SW480 (cell line): ENCODE measurements around the gene SNRPB.
A peak's percentile ranks its signal among the peaks of the same experiment; 100 is the strongest.

Source experiments
- DNase-seq: peaks from one replicate; pipeline ENCODE4 v3.0.0-alpha.2; 2016; ENCODE audit warnings: low spot score

The SNRPB gene

DNA sequence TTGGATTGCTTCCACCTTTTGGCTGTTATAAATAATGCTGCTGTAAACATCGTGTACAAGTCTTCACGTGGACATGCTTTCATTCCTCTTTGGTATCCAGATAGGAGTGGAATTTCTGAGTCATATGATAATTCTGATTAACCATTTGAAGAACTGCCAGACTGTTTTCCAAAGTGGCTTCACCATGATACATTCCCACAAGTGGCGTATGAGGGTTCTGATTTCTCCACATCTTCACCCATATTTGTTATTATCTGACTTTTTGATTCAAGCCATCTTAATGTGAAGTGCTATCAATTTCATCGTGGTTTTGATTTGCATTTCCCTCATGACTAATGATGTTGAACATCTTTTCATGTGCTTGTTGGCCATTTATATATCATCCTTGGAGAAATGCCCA lies 2.9 kb upstream of the SNRPB start:
- no peak for DNase-seq

DNA sequence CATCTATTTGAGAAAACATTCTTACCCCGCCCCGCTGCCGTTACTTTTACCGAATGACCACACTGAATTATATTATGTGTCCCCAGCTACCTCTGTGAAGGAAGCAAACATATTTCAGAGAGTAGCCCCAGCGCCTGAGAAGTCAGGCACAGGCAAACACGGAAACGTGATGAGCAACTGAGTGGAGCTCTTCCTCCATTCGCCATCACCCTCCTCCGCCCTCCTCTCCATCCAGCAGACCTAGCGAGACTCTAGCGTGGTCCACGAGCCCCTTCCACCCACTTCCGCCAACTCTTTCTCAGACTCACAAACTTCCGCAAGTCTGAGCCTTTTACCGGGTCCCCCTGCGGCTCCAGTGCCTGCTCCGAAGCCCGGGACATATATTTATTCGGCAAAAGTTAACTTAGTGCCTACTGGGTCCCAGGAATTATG lies 582 bp downstream of the SNRPB start:
- peak; percentile 54 for DNase-seq

DNA sequence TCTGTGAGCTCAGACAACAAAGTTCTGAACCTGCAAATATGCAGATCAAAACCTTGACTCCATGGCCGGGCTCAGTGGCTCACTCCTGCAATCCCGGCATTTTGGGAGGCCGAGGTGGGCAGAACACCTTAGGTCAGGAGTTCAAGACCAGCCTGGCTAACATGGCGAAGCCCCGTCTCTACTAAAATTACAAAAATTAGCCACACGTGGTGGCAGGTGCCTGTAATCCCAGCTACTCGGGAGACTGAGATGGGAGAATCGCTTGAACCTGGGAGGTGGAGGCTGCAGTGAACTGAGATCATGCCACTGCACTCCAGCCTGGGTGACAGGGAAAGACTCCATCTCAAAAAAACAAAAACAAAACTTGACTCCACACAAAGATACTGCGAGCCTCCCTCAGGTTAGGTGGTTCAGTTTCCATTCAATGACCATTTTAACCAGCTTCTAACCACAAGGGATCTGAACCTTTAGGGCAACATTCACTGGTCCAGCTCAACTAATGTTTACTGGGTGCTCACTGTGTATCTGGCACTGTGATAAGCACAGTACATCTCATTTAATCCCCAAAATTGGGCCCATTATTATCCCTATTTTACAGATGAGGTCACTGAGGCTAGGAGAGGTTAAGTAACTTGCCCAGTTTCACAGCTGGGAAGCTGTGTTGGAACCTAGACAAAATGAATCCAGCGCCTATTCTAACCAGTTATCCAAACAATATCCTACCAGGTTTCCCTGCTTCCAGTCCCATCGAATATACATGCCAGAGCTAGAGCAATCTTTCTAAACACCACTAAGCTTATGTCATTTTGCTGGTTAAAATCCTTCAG lies 1.8 kb downstream of the SNRPB start:
- DNase-seq: no peak

DNA sequence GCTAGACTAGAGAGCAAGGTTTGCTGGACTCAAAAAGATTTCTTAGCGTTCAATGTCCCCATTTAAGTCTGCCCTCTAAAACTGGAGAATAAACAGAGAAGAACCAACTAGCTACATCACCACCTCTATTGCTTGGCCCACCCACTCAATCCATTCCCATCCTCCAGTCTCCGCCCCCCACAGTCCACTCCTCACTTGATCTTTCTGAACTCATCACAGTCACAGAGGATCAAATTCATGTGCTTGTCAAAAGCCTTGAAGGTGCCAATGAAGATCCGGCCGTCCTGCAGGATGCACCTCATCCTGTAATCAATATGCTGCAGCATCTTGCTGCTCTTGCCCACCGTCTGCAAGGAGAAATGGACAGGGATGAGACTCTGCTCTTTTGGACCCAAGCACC lies 3.2 kb downstream of the SNRPB start:
- DNase-seq: no peak

DNA sequence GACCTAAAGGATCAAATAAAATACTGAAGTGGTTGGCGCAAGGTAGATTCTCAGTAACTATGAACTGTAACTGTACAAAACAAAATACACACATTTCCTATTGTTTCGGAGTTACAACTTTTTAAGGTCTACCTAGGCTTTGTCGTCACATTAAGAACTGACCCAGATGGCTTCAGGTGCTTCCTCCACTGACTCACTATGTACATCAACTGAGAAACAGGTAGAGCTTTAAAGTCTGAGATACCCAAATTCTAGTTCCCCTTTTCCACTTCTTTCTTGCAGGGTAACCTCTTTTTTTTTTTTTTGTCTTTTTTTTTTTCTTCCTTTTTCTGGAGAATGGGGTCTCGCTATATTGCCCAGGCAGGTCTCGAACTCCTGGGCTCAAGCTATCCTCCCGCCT lies 5.5 kb downstream of the SNRPB start:
- no peak for DNase-seq

DNA sequence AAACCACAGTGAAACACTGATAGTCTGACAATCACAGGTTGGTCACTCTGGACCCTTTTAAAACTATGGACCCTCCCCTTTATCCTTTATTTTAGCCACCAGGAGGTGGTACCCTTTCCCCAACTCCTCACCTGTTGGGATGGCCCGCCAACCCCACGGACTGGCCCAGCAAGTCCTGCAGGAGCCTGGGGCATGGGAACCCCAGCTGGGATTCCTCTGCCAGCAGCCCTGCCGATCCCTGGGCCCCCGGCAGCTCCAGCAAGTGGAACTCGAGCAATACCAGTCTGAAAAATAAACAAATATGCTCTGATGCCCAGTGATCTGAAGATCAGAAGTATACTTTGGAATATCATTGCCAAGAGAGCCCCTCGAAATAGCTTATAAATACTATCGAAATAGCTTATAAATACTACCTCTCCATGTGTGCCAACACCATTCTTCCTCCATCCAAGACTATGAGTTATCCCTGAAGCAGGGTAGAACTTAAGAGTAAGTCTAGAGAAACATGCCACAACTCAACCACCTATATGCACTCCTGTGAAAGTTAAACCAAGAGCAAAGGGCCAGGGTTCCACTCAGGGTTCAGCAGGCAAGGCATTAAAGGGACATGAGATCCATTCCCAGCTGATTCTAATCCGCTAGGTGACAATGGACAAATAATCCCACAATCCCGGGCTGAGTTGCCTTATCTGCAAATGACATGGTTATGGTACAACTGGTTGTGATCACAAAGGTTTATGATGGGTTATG lies 6.8 kb downstream of the SNRPB start:
- no peak for DNase-seq

DNA sequence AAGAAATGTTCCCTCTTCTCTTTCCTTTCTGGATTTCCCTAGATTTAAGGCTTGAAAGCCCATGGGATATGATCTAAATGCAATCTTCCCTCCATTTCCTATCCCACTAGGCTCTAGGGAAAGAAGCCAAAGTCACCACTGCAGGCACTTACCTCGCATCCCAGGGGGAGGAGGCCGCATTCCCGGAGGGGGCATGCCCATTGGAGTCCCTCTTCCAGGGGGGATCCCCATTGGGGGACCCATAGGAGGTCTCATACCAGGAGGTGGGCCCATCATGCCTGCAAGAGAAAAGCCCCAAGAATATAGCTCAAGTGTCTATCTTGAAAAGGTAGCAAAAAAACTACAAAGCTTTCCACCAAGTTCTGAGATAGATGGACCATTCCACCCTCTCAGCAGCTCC lies 8.1 kb downstream of the SNRPB start:
- no peak for DNase-seq

DNA sequence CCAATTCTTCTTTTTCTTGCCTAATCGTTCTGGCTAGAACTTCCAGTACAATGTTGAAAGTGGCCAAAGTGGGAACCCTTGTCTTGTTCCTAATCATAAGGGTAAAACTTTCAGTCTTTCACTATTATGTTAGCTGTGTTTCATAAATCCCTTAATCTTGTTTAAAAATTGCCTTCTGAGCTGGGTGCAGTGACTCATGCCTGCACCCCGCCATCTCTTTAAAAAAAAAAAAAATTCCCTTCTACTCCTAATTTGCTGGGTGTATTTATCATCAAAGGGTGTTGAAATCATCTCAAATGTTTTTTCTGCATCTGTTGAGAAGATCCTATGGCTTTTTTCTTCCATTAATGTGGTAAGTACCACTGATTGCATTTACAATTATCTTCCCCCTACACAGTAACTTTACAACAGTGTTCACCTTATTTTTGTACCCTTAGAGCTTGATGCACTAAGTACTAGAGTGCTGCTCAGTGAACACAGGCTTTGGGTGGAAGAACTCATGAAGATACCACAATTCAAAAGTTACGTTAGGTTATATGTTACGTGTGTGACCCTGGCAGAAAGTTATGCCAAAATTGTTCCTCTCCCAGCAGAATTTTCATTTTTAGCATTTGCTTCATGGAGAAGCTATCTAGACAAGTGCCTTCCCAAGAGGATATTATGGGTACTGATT lies 9.7 kb downstream of the SNRPB start:
- DNase-seq: no peak

DNA sequence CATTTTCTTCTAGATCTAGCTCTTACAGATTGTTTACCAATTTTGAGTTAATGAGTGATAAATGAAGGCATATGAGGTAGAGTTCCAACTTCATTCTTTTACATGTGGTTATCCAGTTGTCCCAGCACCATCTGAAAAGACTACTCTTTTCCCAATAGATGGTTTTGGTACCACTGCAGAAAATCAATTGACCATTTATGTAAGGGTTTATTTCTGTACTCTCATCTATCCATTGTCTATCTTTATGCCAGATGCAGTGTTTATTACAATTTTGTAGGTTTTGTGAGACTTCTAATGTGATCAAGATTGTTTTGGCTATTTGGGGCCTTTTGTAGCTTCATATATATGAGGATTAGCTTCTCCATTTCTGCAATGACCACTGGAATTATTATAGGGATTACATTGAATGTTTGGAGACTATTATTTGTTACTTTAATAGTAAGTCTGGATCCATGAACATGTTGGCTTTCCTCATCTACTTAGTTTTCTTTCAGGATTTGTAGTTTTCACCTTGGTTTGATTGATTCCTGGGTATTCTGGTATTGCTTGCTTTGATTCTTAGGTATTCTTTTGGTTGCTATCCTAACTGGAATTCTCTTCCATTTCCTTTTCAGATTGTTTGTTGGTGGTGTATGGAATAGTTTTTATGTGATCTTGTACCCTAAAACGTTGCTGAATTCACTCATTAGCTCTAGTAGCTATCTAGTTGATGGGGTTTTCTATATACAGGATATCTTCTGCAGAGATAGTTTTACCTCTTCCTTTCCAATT lies 10.4 kb downstream of the SNRPB start:
- no peak for DNase-seq

DNA sequence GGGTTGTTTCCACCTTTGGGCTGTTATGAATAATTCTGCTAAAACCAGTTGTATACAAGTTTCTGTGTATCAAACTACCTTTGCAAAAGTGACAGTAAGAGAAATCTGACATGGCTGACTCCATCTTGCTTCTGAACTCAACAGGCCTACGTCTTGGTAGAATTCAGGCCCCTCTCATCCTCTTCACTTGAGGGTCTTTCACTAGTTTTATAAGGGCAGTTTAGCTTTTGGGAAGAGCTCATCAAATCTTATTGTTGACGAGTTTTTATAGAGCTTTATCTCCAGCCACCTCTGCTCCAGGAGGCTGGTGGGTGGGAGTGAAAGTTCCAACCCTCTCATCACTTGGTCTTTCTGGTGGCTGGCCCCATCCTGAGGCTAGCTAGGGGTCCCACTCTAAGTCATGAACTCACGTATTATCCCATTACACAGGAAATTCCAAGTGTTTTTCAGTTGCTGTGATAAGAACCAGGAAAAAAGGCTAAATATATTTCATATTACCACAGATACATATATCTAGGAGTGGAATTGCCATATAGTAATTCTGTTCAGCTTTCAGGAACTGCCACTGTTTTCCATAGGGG lies 11.6 kb downstream of the SNRPB start:
- DNase-seq: no peak

DNA sequence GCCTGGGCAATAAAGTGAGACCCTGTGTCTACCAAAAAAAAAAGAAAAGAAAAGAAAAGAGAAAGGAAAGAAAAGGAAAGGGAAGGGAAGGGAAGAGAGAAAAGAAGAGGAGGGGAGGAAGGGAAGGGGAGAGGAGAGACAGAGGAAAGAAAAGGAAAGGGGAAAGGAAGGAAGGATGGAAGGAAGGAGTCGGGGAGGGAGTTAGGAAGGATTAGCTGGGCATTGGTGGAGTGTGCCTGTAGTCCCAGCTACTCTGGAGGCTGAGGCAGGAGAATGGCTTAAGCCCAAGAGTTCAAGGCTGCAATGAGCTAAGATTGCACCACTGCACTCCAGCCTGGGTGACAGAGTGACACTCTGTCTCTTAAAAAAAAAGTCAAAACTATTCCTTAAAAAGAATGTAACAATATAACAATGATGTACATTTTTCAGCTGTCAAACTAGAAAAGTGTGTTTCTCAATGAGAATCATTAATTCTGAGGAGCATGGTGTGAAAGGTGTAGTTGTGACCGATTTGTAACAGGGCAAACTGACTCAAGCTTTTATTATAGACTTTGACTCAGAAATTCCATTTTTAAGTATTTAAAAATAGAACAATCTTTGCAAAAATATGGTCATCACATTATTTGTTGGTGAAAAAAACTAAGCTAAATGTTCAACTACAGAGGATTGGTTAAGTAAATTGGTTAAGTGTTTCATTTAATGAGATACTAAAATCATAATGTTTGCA lies 14.7 kb downstream of the SNRPB start:
- no peak for DNase-seq

DNA sequence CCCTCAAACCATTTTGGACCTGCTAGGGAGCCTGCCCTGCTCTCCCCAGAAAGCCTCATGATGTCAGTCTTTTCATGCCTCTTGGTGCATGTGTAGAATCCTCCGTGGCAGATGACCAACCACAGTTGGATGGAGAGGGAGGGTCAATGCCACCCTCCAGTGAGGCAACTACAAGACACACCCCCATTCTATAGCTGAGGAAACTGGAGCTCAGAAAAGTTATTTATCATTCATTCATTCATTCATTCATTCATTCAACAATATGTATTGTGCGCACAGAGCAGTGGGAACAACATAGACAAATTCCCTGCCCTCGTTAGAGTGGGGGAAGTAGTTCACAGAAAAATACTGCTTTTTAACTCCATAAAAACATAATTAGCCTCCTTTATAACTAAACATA lies 16.8 kb downstream of the SNRPB start:
- no peak for DNase-seq

DNA sequence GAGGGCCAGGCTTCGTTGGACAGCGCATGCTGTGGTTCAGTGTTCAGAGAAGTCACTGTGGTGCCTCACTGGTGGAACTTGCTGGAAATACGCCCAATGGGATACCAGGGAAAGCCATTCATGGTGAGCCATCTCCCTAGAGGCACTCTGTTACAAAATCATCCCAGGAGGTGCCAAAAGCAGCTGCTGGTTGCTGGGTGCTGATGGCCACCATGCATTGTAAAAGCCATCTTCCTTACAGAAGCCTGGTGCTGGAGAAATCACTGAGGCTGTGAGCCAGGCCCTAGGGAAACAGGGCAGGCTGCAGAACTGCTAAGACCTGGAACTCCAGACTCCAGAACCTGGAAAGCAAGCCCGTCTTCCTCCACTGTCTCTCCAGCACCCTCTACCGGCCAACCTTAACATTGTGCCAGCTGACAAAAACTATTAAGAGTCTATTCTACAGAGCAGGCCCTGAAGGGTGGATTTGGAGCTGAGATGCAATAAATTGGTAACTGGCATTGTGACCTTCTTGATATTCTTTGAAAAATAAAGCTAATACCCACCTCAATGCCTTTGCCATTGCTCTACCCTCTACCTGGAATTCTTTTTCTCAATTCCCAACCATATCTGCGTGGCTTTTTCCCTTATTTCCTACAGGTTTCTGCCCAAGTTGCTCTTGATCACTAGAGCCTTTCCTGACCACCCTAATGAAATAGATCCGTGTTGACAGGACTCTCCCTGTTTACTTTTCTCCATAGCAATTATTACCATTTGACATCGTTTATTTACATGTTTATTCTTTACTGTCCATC lies 18.5 kb downstream of the SNRPB start:
- peak; percentile 69 for DNase-seq

DNA sequence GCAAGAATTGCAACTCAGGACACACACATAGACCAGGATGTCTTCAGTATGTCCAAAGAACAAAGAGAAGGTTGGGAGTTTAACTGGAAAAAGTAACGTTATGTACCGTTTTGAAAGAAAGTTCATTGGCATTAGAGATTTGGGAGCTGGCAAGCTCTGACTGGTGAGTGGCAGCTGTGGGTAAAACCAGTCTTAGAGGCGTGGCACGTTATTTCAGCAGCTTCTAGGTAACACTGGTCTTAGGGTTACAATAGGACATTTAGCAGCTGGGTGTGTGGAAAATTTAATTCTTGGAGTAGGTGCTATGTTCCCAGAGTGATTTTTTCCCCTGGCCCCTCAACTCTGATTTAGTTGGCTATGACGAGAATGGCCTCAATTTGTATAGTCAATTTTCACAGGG lies 19.2 kb downstream of the SNRPB start:
- no peak for DNase-seq

DNA sequence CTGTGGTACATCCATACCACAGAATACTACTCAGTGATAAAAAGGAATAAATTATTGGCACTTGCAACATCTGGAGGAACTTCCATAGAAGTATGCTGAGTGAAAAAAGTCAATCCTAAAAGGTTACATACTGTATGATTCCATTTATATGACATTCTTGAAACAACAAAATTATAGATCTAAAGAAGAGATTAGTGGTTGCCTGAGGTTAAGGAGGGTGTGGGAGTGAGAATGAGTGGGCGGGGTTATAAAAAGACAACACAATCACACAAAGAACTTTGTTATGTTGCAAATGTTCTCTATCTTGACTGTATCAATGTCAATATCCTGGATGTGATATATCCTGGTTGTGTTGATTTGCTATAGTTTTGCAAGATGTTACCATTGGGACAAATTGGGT lies 21.2 kb downstream of the SNRPB start:
- DNase-seq: no peak

DNA sequence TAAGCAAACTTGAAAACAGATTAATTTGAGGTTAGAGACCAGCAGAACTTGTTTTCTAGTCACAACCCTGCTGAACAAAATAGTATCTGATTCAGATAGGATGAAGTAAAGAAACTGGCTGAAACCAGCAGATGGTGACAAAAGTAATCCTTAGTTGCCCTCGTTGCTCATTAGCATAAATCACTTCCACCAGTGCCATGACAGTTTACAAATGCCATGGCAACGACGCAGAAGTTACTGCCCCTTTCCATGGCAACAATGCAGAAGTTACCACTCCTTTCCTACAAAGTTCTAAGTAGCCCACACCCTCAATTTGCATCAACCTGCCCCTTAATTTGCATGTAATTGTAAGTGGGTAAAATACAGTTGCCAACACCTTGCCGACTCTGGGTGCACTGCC lies 23.7 kb downstream of the SNRPB start:
- DNase-seq: no peak

DNA sequence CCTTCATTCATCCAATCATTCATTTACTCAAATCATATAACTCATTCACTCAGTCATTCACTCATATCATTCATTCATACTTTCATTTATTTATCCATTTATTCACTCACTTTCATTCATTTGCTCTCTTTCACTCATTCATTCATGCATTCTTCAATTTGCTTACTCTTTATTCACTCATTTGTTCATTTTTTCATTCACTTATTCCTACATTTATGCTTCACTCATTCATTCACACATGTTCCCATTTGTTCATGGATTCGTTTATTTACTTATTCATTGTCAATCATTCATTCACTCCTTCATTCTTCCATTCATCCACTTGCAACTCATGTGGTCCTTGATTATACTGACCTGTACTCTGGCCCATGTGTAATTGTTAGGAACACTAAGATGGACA lies 39.4 kb downstream of the SNRPB start:
- DNase-seq: no peak

DNA sequence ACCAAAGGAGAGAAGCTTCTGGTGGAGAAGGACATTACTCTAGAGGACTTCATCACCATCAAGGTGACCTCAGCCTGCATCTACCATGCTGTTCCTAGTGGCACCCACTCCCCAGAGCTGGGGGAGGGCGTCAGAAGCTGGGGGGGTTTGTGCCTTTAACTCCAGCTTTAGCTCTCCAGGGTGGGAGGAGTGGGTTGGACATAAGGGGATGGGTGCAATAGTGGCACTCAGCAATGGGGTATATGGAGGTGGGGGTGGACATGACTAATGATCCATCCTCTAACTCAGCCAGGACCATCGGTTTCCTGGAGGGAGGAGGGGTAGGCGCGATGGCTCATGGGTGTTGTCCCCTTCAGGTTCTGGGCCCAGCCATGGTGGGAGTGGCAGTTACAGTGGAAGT lies 40.1 kb downstream of the SNRPB start:
- DNase-seq: no peak

DNA sequence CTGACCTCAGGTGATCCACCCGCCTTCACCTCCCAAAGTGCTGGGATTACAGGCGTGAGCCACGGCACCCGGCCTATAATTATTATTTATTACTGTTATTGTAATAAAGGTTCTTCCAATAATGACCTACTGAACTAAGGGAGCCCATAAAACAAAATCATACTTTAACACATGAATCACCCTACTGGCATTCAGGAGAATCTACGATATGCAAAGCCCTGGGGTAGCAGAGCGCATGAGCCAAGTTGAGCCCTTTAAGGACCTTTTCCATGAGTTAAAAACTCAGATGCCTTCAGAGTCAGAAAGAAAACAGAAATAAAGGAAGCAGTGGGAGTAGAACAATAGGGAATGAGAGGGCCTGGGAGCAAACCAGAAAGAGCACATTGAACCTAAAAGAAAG lies 41.5 kb downstream of the SNRPB start:
- DNase-seq: no peak

DNA sequence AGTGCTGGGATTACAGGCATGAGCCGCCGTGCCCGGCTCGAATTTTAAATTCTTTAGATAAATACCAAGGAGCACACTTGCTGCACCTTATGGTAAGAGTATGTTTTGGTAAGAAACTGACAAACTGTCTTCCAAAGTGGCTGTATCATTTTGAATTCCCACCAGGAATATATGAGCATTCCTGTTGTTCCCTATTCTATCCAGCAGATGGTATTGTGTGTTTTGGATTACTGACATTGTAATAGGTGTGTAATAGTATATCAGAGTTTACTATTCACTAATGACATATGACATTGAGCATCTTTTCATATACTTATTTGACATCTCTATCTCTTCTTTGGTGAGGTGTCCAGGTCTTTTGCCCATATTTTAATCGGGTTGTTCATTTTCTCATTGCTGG lies 49.3 kb downstream of the SNRPB start:
- peak; percentile 51 for DNase-seq
